Measurements from ENCODE around the gene PLEKHA6. TPM values are rescaled to one million over a fixed set of nuclear protein-coding genes. Genes with fewer than 3 reads are reported as not detected.

Gene PLEKHA6
- total RNA-seq, 6 donors from 2014 or later, result 3.3 to 6.9 (median 4.9) TPM

GRCh38 chr1:204251926-204252689, 107.6 kb downstream of the PLEKHA6 start:
- DNase-seq (no peak), ATAC-seq (ENCODE audit: low FRiP score in 2 of 2) (no peak)
- Histone ChIP-seq H3K27ac (no peak overlapping the region), H3K36me3 (no peaks in the 10 kb centered on the region), H3K4me3 (no peak overlapping the region), H3K27me3 (no peaks in the 10 kb centered on the region), H3K4me1 (peaks cover 0 to 7% (median 2%) of the 10 kb centered on the region in 4 donors), H3K9me3 (no peaks in the 10 kb centered on the region)
- no peak for TF ChIP-seq POLR2AphosphoS5 (IDR thresholded peaks at IDR 0.05)
- TF ChIP-seq EP300 (IDR thresholded peaks at IDR 0.05), result no peak
- TF ChIP-seq CTCF (IDR thresholded peaks at IDR 0.05), result no peak
- TF ChIP-seq POLR2A (IDR thresholded peaks at IDR 0.05), result no peak
- 77 to 89% methylated on average over 6 of the region's 6 CpGs for WGBS, 2 donors

DNA sequence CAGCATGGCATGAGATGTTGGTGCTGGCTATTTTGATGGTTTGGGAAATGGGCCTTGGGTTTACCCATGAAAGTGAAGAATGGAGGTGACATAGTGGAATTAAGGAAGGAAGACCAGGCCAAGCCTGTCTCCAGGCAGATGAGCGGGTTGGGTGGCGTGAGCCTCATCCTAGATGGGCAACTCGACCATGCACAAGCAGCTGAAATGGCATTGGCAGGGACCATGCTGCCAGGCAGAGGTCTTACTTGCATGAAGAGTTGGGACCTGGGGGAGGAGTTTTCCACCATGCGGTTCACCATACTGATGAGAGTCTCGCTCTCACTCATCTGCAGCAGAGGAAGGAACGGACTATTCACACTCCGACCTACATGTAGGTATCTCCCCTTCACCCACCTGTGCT, 108.4 kb downstream of the PLEKHA6 start:
- no peak for ATAC-seq (ENCODE audit: low FRiP score in 2 of 2)
- Histone ChIP-seq H3K4me3 (no peak overlapping the region), H3K27ac (no peak overlapping the region), H3K4me1 (peaks cover 0 to 7% (median 2%) of the 10 kb centered on the region in 4 donors), H3K9me3 (no peaks in the 10 kb centered on the region), H3K27me3 (no peaks in the 10 kb centered on the region), H3K36me3 (no peaks in the 10 kb centered on the region)
- 92 to 93% methylated on average over 6 to 7 of the region's 7 CpGs for WGBS, 2 donors
- no peak for TF ChIP-seq POLR2AphosphoS5 (IDR thresholded peaks at IDR 0.05)
- TF ChIP-seq POLR2A (IDR thresholded peaks at IDR 0.05), result no peak
- no peak for TF ChIP-seq CTCF (IDR thresholded peaks at IDR 0.05)
- no peak for TF ChIP-seq EP300 (IDR thresholded peaks at IDR 0.05)
- DNase-seq, result no peak

GRCh38 chr1:204250428-204251030, 109.2 kb downstream of the PLEKHA6 start:
- H3K36me3 ChIP-seq, result no peaks in the 10 kb centered on the region
- no peak overlapping the region for H3K27ac ChIP-seq
- H3K4me3 ChIP-seq, result no peak overlapping the region
- no peak for ATAC-seq (ENCODE audit: low FRiP score in 2 of 2)
- H3K9me3 ChIP-seq, result no peaks in the 10 kb centered on the region
- H3K4me1 ChIP-seq, result peaks cover 0 to 7% (median 2%) of the 10 kb centered on the region in 4 donors
- TF ChIP-seq POLR2A (IDR thresholded peaks at IDR 0.05), result no peak
- no peak for TF ChIP-seq EP300 (IDR thresholded peaks at IDR 0.05)
- no peak for TF ChIP-seq POLR2AphosphoS5 (IDR thresholded peaks at IDR 0.05)
- no peak for TF ChIP-seq CTCF (IDR thresholded peaks at IDR 0.05)
- no peaks in the 10 kb centered on the region for H3K27me3 ChIP-seq
- WGBS, 2 donors, result 80 to 84% methylated on average over 8 to 12 of the region's 12 CpGs
- DNase-seq, result no peak

DNA sequence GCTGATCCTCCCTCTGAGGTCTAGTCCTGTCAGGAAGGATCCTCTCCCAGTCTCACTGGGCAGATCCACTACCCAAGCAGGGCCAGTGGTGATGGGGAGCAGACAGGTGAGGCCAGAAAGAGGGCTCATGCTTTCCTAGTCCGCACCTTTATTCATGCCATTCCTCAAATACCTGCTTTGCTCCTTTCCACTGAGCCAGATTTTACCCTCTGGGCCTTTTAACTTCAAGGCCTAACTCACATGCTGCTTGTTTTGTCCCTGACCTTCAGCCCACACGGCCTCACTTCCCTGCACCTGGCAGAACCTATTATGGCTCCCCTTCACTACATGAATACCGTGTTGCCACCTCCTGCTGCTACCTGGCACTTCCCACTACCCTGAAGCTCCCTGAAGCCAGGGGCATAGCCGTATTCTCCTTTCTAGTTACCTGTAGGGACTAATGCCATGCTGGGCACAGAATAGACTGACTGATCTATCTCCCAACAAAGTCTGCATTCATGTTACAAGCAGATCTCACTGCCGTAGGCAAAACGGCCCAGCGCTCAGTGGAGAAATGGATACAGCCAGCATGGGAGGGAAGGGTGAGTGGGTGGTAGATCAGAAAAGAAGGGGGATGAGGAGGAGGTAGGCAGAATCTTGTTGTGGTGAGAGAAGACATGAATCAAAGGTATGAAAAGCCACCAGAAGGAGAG, 109.8 kb downstream of the PLEKHA6 start:
- no peak overlapping the region for H3K4me3 ChIP-seq
- H3K36me3 ChIP-seq, result no peaks in the 10 kb centered on the region
- H3K27me3 ChIP-seq, result no peaks in the 10 kb centered on the region
- TF ChIP-seq POLR2A (IDR thresholded peaks at IDR 0.05), result no peak
- no peak for TF ChIP-seq CTCF (IDR thresholded peaks at IDR 0.05)
- no peak for TF ChIP-seq POLR2AphosphoS5 (IDR thresholded peaks at IDR 0.05)
- TF ChIP-seq EP300 (IDR thresholded peaks at IDR 0.05), result no peak
- H3K9me3 ChIP-seq, result no peaks in the 10 kb centered on the region
- ATAC-seq (ENCODE audit: low FRiP score in 2 of 2) (no peak), DNase-seq (no peak)
- WGBS, 2 donors, result 88 to 92% methylated on average over 7 of the region's 7 CpGs
- peaks cover 0 to 7% (median 2%) of the 10 kb centered on the region in 4 donors for H3K4me1 ChIP-seq
- no peak overlapping the region for H3K27ac ChIP-seq
